NT2/D1 (cell line): ENCODE data around the gene ARHGEF2.
A peak's percentile ranks its signal among the peaks of the same experiment; 100 is the strongest.

Experiments used
- DNase-seq: peaks from one replicate; pipeline ENCODE4 v3.0.0-alpha.2; 2011; ENCODE audit warnings: low read depth, low spot score
- H3K27me3 ChIP-seq: 2 replicates; pipeline ENCODE4 v1.6.0; 2011; ENCODE audit warnings: mild to moderate bottlenecking; ENCODE audit not compliant: insufficient read length, insufficient read depth
- H3K36me3 ChIP-seq: 2 replicates; pipeline ENCODE4 v1.6.1; 2011; ENCODE audit warnings: mild to moderate bottlenecking, low read length, mixed read lengths; ENCODE audit not compliant: insufficient read depth, insufficient read length
- H3K4me1 ChIP-seq: 2 replicates; pipeline ENCODE4 v1.5.1; 2011; ENCODE audit not compliant: insufficient read depth, insufficient read length
- H3K4me3 ChIP-seq: 2 replicates; pipeline ENCODE4 v1.5.1; 2011; ENCODE audit warnings: low read depth; ENCODE audit not compliant: insufficient read length
- H3K9ac ChIP-seq: 2 replicates; pipeline ENCODE4 v1.6.0; 2011; ENCODE audit warnings: low read depth; ENCODE audit not compliant: insufficient read length
- H3K9me3 ChIP-seq: 2 replicates; pipeline ENCODE4 v1.5.1; 2011; ENCODE audit warnings: mild to moderate bottlenecking, low read length; ENCODE audit not compliant: insufficient read depth
- SUZ12 ChIP-seq: IDR thresholded peaks from 2 replicates; pipeline ENCODE4 v1.6.1; 2011; ENCODE audit not compliant: insufficient read length, insufficient read depth; ENCODE audit errors: extremely low read depth
- YY1 ChIP-seq: IDR thresholded peaks from 2 replicates; pipeline ENCODE4 v1.6.1; 2011; ENCODE audit not compliant: insufficient read length, insufficient read depth
- ZNF274 ChIP-seq: IDR thresholded peaks from 2 replicates; pipeline ENCODE4 v1.6.1; 2011; ENCODE audit warnings: mild to moderate bottlenecking, low read depth, low read length

Gene ARHGEF2

GRCh38 chr1:155974208-155975115, 3.9 kb downstream of the ARHGEF2 start:
- Histone ChIP-seq H3K9me3 (no peaks in the 10 kb centered on the region), H3K36me3 (peaks cover 30% of the 10 kb centered on the region), H3K4me3 (peak overlapping the region; percentile 87), H3K9ac (peak overlapping the region; percentile 96), H3K4me1 (peaks cover 47% of the 10 kb centered on the region), H3K27me3 (no peaks in the 10 kb centered on the region)
- no peak for DNase-seq
- TF ChIP-seq SUZ12 (no peak), ZNF274 (no peak), YY1 (no peak)

DNA sequence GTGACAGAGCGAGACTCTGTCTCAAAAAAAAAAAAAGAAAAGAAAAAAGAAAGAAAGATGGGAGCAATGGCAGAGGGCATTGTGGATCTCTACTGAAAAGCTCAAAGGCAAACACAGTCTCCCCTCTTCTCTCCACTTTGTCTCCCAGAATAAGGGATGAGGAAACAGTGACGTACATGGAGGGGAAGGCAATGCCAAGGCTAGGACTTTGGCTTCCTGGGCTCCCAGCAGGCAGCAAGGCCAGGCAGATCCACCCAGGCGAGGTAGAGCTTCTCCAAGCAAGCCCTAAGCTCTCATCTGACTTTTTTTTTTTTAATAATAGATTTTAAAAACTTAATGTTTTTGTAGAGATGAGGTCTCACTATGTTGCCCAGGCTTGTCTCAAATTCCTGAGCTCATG, 4.6 kb downstream of the ARHGEF2 start:
- DNase-seq, result no peak
- H3K27me3 ChIP-seq, result no peaks in the 10 kb centered on the region
- TF ChIP-seq YY1, result no peak
- TF ChIP-seq SUZ12, result no peak
- no peak for TF ChIP-seq ZNF274
- H3K4me3 ChIP-seq, result no peak overlapping the region
- peaks cover 54% of the 10 kb centered on the region for H3K4me1 ChIP-seq
- peaks cover 37% of the 10 kb centered on the region for H3K36me3 ChIP-seq
- H3K9ac ChIP-seq, result no peak overlapping the region
- no peaks in the 10 kb centered on the region for H3K9me3 ChIP-seq

DNA sequence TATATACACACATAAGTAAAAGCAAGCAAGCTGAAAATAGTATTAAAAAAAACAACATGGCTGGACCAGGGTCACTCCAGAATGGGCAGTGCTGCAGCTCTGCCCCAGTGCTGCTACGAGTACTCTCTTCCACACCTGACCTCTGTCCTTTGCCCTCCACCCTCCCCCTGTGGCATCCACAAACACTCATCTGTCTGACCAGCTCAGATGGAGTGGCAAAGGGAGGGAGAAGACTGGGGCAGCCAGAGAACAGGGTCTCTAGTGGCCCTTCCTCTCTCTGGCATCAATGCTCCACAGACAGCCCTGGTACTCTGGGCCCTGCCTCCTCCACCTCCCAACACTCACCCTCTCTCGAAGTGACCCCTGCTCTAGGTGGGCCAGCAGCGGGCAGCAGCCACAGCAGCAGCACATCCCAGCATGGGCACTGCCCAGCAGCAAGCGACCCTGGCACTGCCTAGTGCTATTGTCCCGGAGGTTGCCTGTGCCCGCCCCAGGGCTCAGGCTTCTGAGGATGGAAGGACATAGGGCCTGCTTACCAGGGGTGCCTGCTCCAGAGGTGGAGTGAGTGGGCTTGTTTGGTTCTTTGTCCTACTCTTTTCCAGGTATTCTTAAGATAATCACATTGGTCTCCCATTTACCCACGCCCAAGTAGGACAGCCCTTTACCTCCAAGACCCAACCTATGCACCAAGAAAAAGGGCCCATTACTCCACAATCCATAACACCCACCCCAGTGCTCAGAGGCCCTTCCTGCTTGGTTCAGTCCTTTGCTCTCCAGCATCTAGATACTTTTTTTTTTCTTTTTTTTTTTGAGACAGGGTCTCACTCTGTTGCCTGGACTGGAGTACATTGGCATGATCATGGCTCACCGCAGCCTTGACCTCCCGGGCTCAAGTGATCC, 6.2 kb downstream of the ARHGEF2 start:
- no peak for DNase-seq
- TF ChIP-seq SUZ12, result no peak
- TF ChIP-seq YY1, result no peak
- TF ChIP-seq ZNF274, result no peak
- peaks cover 61% of the 10 kb centered on the region for H3K4me1 ChIP-seq
- H3K36me3 ChIP-seq, result peaks cover 52% of the 10 kb centered on the region
- H3K4me3 ChIP-seq, result no peak overlapping the region
- peak overlapping the region; percentile 43 for H3K9ac ChIP-seq
- H3K9me3 ChIP-seq, result no peaks in the 10 kb centered on the region
- H3K27me3 ChIP-seq, result no peaks in the 10 kb centered on the region

DNA sequence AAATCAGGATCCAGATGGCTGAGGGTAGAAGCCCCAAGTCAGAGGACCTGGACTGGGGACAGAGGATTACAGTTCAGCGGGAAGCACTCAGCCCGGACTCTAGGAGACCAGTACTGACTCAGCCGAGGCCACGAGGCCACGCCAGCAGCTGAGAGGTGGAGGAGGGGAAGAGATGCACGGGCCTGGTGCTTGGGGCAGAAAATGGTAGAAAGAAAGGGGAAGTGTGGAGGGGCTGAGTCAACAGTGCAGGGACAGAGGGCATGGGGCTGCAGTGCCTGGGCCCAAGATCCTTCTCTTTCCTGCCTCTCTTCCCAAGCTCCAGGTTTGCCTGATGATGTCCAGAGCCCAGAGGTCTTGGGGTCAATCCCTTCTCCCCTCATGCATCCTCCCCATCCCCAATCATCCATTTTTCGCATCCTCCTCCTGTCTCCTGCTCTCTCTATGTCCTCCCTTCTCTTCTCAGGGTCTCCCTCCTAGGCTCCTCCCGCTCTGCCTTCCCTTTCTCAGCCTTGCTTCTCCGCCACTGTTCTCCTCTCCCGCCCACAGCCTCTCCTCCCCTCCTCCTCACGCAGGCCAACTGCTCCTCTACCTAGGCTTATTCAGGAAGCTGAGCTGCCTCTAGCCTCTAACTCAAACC, 7.7 kb downstream of the ARHGEF2 start:
- Histone ChIP-seq H3K9ac (peak overlapping the region; percentile 53), H3K36me3 (peaks cover 68% of the 10 kb centered on the region), H3K4me1 (peaks cover 57% of the 10 kb centered on the region), H3K9me3 (no peaks in the 10 kb centered on the region), H3K4me3 (no peak overlapping the region), H3K27me3 (no peaks in the 10 kb centered on the region)
- TF ChIP-seq YY1, result no peak
- TF ChIP-seq SUZ12, result no peak
- TF ChIP-seq ZNF274, result no peak
- no peak for DNase-seq

GRCh38 chr1:155969377-155969791, 9.0 kb downstream of the ARHGEF2 start:
- Histone ChIP-seq H3K9ac (peak overlapping the region; percentile 12), H3K4me1 (peaks cover 44% of the 10 kb centered on the region), H3K36me3 (peaks cover 79% of the 10 kb centered on the region), H3K4me3 (no peak overlapping the region), H3K27me3 (no peaks in the 10 kb centered on the region), H3K9me3 (no peaks in the 10 kb centered on the region)
- DNase-seq, result no peak
- TF ChIP-seq ZNF274 (no peak), YY1 (no peak), SUZ12 (no peak)

- Histone ChIP-seq H3K9me3 (no peaks in the 10 kb centered on the region), H3K27me3 (no peaks in the 10 kb centered on the region), H3K4me3 (no peak overlapping the region), H3K4me1 (peaks cover 39% of the 10 kb centered on the region), H3K36me3 (peaks cover 77% of the 10 kb centered on the region), H3K9ac (peak overlapping the region; percentile 12)
- no peak for TF ChIP-seq ZNF274
- no peak for DNase-seq
Observed at GRCh38 chr1:155968670-155969069, 9.7 kb downstream of the ARHGEF2 start.
